Sigmoid colon (tissue), 3 donors: Measurements from ENCODE around the gene ELMO3.

Source experiments
- CTCF ChIP-seq, 4 experiments: fragments of 450-650 bp in 3 of 4; fragments of 200-600 bp in 1 of 4; IDR thresholded peaks; one replicate each; pipeline ENCODE4 v1.5.1; 2016 to 2019; ENCODE audit warnings: antibody characterized with exemption in 4 of 4, mild to moderate bottlenecking in 3 of 4, moderate library complexity in 2 of 4
- POLR2A ChIP-seq, 2 donors: fragments of 450-650 bp; IDR thresholded peaks; one replicate each; pipeline ENCODE4 v1.6.1; 2016; ENCODE audit warnings: antibody characterized with exemption in 2 of 2, mild to moderate bottlenecking in 2 of 2, moderate library complexity in 2 of 2

DNA sequence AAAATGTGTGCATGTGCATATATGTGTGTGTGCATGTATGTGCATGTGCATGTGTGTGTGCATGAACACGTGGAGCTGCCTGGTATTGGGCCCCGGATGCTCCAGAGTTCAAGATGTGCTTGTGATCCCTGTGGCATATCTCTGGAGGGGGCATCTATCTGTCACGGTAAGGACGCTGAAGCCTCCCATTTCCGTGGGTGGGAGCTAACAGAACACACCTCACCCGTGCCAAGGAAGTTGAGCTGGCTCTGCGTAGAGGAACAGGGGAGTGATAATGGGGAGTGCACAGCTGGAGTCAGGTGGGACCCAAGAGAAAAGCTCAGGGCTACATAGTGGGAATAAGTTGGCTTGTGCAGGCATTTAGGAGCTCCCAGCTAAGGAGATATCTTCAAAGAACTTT is 12.7 kb downstream of the ELMO3 start:
- TF ChIP-seq POLR2A (IDR thresholded peaks at IDR 0.05) (no peak), CTCF (IDR thresholded peaks at IDR 0.05) (no peak)
